ENCODE data around the gene MAGEA3.
"Not testable (repeated sequence)": the region's sequence is repeated elsewhere in the genome, so short reads cannot be mapped to it uniquely, and the experiment has no call there.

GRCh38 chrX:152681012-152681411 is 17.6 kb upstream of the MAGEA3 start:
- TF ChIP-seq CTCF (IDR thresholded peaks at IDR 0.05; ENCODE audit: insufficient read depth, low read depth, low read length); EZH2 (IDR thresholded peaks at IDR 0.05; ENCODE audit: insufficient read depth, low read length): not testable (repeated sequence)
